GM18520 (cell line): ENCODE measurements around the gene GIPR.
"Not testable (repeated sequence)": the region's sequence is repeated elsewhere in the genome, so short reads cannot be mapped to it uniquely, and the experiment has no call there.

Source experiments
- ATAC-seq: cut with Tn5 transposase; IDR thresholded peaks from one replicate; pipeline ENCODE4 v1.9.1; 2021; ENCODE audit not compliant: unreplicated experiment

GIPR gene

DNA sequence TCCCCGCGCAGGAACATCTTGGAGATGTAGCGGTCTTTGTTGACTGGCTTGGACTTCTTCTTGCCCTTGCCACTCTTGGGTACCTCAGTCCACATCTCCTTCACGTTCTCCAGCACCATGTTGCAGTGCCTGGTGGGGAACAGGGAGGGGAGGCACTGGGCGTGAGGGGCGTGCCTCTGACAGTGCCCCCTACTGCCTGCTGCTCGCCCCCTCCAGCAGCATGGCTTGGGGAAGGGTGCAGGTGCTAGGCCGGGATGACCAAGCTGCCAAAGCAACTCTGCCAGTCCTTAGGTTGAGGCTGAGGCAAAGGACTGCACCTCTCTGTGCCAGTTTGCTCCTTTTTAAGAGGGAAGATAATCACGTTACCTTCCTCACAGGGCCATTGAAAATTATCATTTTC, 19.6 kb downstream of the GIPR start:
- ATAC-seq: no peak

GRCh38 chr19:45691516-45692186, 23.6 kb downstream of the GIPR start, which contains the start of gene SNRPD2:
SNRPD2 (minus strand) TSS chr19:45691953; CDS start chr19:45691888, 65 bp downstream.
- ATAC-seq: peak; percentile 43

GRCh38 chr19:45692187-45693105, 24.4 kb downstream of the GIPR start, which contains the start of gene QPCTL:
QPCTL (plus strand) TSS chr19:45692666; CDS start chr19:45692704, 38 bp downstream.
- peak; percentile 85 for ATAC-seq

GRCh38 chr19:45693106-45693788, 25.2 kb downstream of the GIPR start:
- ATAC-seq: no peak

- ATAC-seq: no peak
Observed at GRCh38 chr19:45701676-45702075, 33.7 kb downstream of the GIPR start.

GRCh38 chr19:45705115-45705514, 37.1 kb downstream of the GIPR start:
- no peak for ATAC-seq

DNA sequence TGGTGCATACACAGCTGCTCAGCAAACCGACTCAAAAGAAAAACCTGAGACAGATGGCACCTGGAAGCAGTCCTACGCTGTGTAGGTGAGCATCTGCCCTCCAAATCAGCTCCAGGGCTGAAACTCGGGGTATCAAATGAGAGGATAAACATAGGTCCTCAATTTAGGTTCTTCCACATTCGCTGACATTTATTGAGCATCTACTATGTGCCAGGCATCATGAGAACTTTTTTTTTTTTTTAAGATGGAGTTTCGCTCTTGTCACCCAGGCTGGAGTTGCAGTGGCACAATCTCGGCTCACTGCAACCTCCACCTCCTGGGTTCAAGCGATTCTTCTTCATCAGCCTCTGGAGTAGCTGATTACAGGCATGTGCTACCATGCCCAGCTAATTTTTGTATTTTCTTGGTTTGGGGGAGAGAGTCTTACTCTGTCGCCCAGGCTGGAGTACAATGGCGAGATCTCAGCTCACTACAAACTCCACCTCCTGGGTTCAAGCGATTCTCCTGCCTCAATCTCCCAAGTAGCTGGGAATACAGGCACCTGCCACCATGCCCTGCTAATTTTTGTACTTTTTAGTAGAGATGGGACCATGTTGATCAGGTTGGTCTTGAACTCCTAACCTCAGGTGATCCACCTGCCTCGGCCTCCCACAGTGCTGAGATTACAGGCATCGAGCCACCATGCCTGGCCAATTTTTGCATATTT, 37.8 kb downstream of the GIPR start:
- no peak for ATAC-seq

DNA sequence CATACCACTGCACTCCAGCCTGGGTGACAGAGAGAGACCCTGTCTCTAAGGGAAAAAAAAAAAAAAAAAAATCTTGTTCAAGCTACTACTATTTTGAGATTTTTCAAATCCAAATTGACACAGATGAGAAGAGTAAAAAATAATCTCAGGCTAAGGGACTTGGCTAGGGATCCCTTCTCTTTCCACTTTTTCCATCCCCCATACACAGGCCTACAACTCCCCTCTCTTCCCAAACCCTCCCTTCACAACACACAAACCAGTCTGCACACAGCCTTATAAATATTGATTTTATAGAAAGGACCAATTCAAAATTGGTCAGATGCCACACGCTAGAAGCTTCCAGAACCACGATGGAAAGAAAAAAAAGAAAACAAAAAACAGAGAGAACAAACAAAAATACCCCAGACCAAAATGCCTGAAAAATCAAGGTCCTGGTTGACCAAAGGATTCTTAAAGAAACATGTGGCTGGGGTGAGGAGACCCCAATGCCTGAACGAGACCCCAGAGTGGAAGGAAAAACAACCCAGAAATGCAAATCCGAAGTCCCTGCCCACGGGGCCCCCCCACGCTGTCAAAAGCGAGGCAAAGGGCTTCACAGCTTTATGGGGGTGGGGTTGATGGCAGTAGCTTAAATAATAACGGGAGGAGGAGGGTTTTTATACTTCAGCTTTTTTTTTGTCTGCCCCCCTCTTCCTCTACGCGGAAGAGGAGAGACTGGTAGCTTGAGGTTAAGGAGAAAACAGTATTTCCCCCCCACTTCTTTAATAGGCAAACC, 42.5 kb downstream of the GIPR start:
- no peak for ATAC-seq

- no peak for ATAC-seq
Observed at GRCh38 chr19:45711851-45712698, 44.1 kb downstream of the GIPR start.

GRCh38 chr19:45712699-45713067, 44.7 kb downstream of the GIPR start:
- no peak for ATAC-seq

DNA sequence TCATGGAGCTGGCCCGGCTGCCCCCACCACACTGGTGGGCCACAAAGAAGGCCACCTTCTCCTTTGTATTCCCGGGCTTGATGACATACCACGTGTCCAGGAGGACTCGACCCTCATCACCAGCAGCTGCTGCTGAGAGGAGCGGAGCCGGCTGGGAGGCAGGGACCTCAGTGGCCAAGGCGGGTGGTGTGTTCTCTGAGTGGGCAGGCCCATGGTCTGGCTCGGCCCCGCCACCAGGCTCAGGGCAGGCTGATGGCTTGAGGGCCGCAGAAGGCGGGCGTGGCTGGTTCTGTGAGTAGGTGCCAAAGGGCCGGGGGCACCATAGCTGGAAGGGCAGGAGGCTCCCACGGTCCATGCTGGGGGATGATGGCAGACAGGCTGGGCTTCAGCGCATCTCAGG, 45.1 kb downstream of the GIPR start:
- ATAC-seq: no peak

GRCh38 chr19:45715139-45715538, 47.1 kb downstream of the GIPR start:
- no peak for ATAC-seq

- ATAC-seq: no peak
Observed at GRCh38 chr19:45716359-45717130, 48.5 kb downstream of the GIPR start.

DNA sequence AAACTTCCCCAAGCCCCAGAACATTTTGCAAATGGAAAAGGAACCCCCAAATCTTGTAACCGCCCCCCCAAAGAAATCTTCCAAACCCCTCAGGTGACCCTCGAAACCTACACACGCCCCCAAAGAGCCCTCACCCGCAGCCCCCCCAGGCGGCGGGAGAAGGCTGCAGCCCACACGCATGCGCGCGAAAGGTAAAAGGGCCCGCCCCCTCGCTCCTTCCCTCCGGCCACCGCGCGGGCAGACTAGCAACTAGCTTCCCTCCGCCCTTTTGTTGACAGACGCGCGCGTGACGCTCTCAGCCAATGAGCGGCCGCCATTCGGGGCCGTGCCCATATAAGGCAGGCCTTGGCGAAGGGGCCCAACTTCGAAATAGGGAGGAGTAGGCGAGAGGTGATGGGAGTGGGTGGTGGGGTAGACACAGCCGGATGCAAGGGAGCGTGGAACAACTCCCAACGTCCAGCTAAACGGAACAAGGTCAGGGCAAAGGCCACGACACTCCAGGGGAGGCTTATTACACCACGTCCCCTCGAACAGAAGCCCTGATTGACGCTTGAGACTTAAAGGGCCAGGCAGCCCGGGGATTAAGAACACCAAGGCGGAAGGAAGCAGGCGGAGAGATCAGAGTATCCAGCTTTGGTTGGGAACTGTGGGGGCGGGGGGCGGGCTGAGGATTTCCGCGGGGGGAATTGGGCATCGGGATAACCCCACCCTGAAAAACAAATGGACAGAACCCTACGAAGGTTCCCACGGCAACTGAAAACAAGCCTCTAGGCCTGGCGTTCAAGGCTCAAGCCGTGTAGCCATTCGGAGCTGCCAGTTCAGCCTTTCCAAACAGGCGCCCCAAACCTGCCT, 49.3 kb downstream of the GIPR start:
- ATAC-seq: peak; percentile 95

- no peak for ATAC-seq
Observed at GRCh38 chr19:45717983-45718650, 50.1 kb downstream of the GIPR start.

DNA sequence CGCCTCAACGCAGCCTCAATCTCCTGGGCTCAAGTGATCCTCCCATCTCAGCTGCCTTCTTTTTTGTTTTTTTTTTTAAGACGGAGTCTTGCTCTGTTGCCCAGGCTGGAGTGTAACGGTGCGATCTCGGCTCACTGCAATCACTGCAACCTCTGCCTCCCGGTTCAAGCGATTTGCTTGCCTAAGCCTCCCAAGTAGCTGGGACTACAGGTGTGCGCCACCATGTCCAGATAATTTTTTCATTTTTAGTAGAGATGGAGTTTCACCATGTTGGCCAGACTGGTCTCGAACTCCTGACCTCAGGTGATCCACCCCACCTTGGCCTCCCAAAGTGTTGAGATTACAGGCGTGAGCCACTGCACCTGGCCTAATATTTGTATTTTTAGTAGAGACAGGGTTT, 52.0 kb downstream of the GIPR start:
- ATAC-seq: not testable (repeated sequence)

DNA sequence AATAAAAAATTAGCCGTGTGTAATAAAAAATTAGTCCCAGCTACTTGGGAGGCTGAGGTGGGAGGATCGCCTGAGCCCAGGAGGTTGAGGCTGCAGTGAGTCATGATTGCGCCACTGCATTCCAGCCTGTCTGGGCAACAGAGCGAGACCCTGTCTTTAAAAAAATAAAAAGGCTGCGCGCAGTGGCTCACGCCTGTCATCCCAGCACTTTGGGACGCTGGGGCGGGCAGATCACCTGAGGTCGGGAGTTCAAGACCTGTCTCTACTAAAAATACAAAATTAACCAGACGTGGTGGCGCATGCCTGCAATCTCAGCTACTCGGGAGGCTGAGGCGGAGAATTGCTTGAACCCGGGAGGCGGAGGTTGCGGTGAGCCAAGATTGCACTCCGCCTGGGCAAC, 60.7 kb downstream of the GIPR start:
- not testable (repeated sequence) for ATAC-seq
